ENCODE results near the gene CLC.
"Not testable (repeated sequence)": the region's sequence is repeated elsewhere in the genome, so short reads cannot be mapped to it uniquely, and the experiment has no call there.

CLC gene

GRCh38 chr19:39698535-39698934 is 39.3 kb downstream of the CLC start:
- Histone ChIP-seq H3K4me1 (ENCODE audit: insufficient read depth, low read length) (no peaks in the 10 kb centered on the region), H3K27ac (ENCODE audit: low read depth, low read length) (no peak overlapping the region), H3K4me3 (ENCODE audit: low read depth in 1 of 2, low read length in 2 of 2) (no peak overlapping the region), H3K9ac (ENCODE audit: low read length) (no peak overlapping the region), H3K9me3 (ENCODE audit: low read length) (no peaks in the 10 kb centered on the region), H3K36me3 (ENCODE audit: insufficient read depth, low read length) (no peaks in the 10 kb centered on the region), H3K27me3 (ENCODE audit: control insufficient read depth in 1 of 2, insufficient read depth in 2 of 2, low read length in 2 of 2) (peaks cover 0 to 3% of the 10 kb centered on the region in 2 donors)

GRCh38 chr19:39696387-39696786 is 41.4 kb downstream of the CLC start:
- peaks cover 0 to 3% of the 10 kb centered on the region in 2 donors for H3K27me3 ChIP-seq (ENCODE audit: control insufficient read depth in 1 of 2, insufficient read depth in 2 of 2, low read length in 2 of 2)
- H3K27ac ChIP-seq (ENCODE audit: low read depth, low read length): no peak overlapping the region
- no peak overlapping the region for H3K9ac ChIP-seq (ENCODE audit: low read length)
- H3K4me1 ChIP-seq (ENCODE audit: insufficient read depth, low read length): no peaks in the 10 kb centered on the region
- H3K9me3 ChIP-seq (ENCODE audit: low read length): no peaks in the 10 kb centered on the region
- H3K4me3 ChIP-seq (ENCODE audit: low read depth in 1 of 2, low read length in 2 of 2): no peak overlapping the region
- H3K36me3 ChIP-seq (ENCODE audit: insufficient read depth, low read length): no peaks in the 10 kb centered on the region

- no peak overlapping the region for H3K27ac ChIP-seq (ENCODE audit: low read depth, low read length)
- no peaks in the 10 kb centered on the region for H3K9me3 ChIP-seq (ENCODE audit: low read length)
- no peak overlapping the region for H3K9ac ChIP-seq (ENCODE audit: low read length)
- peaks cover 0 to 3% of the 10 kb centered on the region in 2 donors for H3K27me3 ChIP-seq (ENCODE audit: control insufficient read depth in 1 of 2, insufficient read depth in 2 of 2, low read length in 2 of 2)
- no peak overlapping the region for H3K4me3 ChIP-seq (ENCODE audit: low read depth in 1 of 2, low read length in 2 of 2)
- H3K36me3 ChIP-seq (ENCODE audit: insufficient read depth, low read length): no peaks in the 10 kb centered on the region
- no peaks in the 10 kb centered on the region for H3K4me1 ChIP-seq (ENCODE audit: insufficient read depth, low read length)
These were observed 42.1 kb downstream of the CLC start for GRCh38 chr19:39695759-39696158.

- Histone ChIP-seq H3K9me3 (ENCODE audit: low read length) (no peaks in the 10 kb centered on the region), H3K27ac (ENCODE audit: low read depth, low read length) (no peak overlapping the region), H3K9ac (ENCODE audit: low read length) (no peak overlapping the region), H3K4me3 (ENCODE audit: low read depth in 1 of 2, low read length in 2 of 2) (no peak overlapping the region), H3K36me3 (ENCODE audit: insufficient read depth, low read length) (no peaks in the 10 kb centered on the region), H3K4me1 (ENCODE audit: insufficient read depth, low read length) (no peaks in the 10 kb centered on the region), H3K27me3 (ENCODE audit: control insufficient read depth in 1 of 2, insufficient read depth in 2 of 2, low read length in 2 of 2) (peaks cover 0 to 3% of the 10 kb centered on the region in 2 donors)
These were observed 45.0 kb downstream of the CLC start for GRCh38 chr19:39692822-39693221.

GRCh38 chr19:39692166-39692565 is 45.7 kb downstream of the CLC start:
- no peak overlapping the region for H3K4me3 ChIP-seq (ENCODE audit: low read depth in 1 of 2, low read length in 2 of 2)
- no peak overlapping the region for H3K9ac ChIP-seq (ENCODE audit: low read length)
- H3K4me1 ChIP-seq (ENCODE audit: insufficient read depth, low read length): no peaks in the 10 kb centered on the region
- H3K36me3 ChIP-seq (ENCODE audit: insufficient read depth, low read length): no peaks in the 10 kb centered on the region
- H3K27ac ChIP-seq (ENCODE audit: low read depth, low read length): no peak overlapping the region
- H3K27me3 ChIP-seq (ENCODE audit: control insufficient read depth in 1 of 2, insufficient read depth in 2 of 2, low read length in 2 of 2): peaks cover 0 to 3% of the 10 kb centered on the region in 2 donors
- H3K9me3 ChIP-seq (ENCODE audit: low read length): no peaks in the 10 kb centered on the region

GRCh38 chr19:39688637-39689036 is 49.2 kb downstream of the CLC start:
- not testable (repeated sequence) for H3K4me1 ChIP-seq (ENCODE audit: insufficient read depth, low read length); H3K4me3 ChIP-seq (ENCODE audit: low read depth in 1 of 2, low read length in 2 of 2); H3K27ac ChIP-seq (ENCODE audit: low read depth, low read length); H3K36me3 ChIP-seq (ENCODE audit: insufficient read depth, low read length); H3K27me3 ChIP-seq (ENCODE audit: control insufficient read depth in 1 of 2, insufficient read depth in 2 of 2, low read length in 2 of 2); H3K9me3 ChIP-seq (ENCODE audit: low read length); H3K9ac ChIP-seq (ENCODE audit: low read length)

- Histone ChIP-seq H3K9me3 (ENCODE audit: low read length) (no peaks in the 10 kb centered on the region), H3K36me3 (ENCODE audit: insufficient read depth, low read length) (no peaks in the 10 kb centered on the region), H3K4me1 (ENCODE audit: insufficient read depth, low read length) (no peaks in the 10 kb centered on the region), H3K27me3 (ENCODE audit: control insufficient read depth in 1 of 2, insufficient read depth in 2 of 2, low read length in 2 of 2) (no peaks in the 10 kb centered on the region), H3K4me3 (ENCODE audit: low read depth in 1 of 2, low read length in 2 of 2) (no peak overlapping the region), H3K9ac (ENCODE audit: low read length) (no peak overlapping the region), H3K27ac (ENCODE audit: low read depth, low read length) (no peak overlapping the region)
These were observed 51.1 kb downstream of the CLC start for GRCh38 chr19:39686739-39687138.

- H3K9me3 ChIP-seq (ENCODE audit: low read length): no peaks in the 10 kb centered on the region
- H3K27me3 ChIP-seq (ENCODE audit: control insufficient read depth in 1 of 2, insufficient read depth in 2 of 2, low read length in 2 of 2): no peaks in the 10 kb centered on the region
- H3K27ac ChIP-seq (ENCODE audit: low read depth, low read length): no peak overlapping the region
- H3K4me3 ChIP-seq (ENCODE audit: low read depth in 1 of 2, low read length in 2 of 2): no peak overlapping the region
- H3K9ac ChIP-seq (ENCODE audit: low read length): no peak overlapping the region
- no peaks in the 10 kb centered on the region for H3K4me1 ChIP-seq (ENCODE audit: insufficient read depth, low read length)
- no peaks in the 10 kb centered on the region for H3K36me3 ChIP-seq (ENCODE audit: insufficient read depth, low read length)
These were observed 53.6 kb downstream of the CLC start for GRCh38 chr19:39684267-39684666.

GRCh38 chr19:39681416-39681815 is 56.4 kb downstream of the CLC start:
- Histone ChIP-seq H3K4me1 (ENCODE audit: insufficient read depth, low read length) (no peaks in the 10 kb centered on the region), H3K9ac (ENCODE audit: low read length) (no peak overlapping the region), H3K9me3 (ENCODE audit: low read length) (no peaks in the 10 kb centered on the region), H3K36me3 (ENCODE audit: insufficient read depth, low read length) (no peaks in the 10 kb centered on the region), H3K27me3 (ENCODE audit: control insufficient read depth in 1 of 2, insufficient read depth in 2 of 2, low read length in 2 of 2) (no peaks in the 10 kb centered on the region), H3K4me3 (ENCODE audit: low read depth in 1 of 2, low read length in 2 of 2) (no peak overlapping the region), H3K27ac (ENCODE audit: low read depth, low read length) (no peak overlapping the region)
